Stimulated activated CD4-positive, alpha-beta T cell treated with anti-CD3 and anti-CD28 coated beads, Interleukin-2, amount 100 ng/mL, for 4 hours (primary cell): ENCODE data around the gene HEATR9.

Experiments
- DNase-seq: peaks from one replicate; pipeline ENCODE4 v3.0.0-alpha.2; 2020; ENCODE audit warnings: low read depth

HEATR9 gene

DNA sequence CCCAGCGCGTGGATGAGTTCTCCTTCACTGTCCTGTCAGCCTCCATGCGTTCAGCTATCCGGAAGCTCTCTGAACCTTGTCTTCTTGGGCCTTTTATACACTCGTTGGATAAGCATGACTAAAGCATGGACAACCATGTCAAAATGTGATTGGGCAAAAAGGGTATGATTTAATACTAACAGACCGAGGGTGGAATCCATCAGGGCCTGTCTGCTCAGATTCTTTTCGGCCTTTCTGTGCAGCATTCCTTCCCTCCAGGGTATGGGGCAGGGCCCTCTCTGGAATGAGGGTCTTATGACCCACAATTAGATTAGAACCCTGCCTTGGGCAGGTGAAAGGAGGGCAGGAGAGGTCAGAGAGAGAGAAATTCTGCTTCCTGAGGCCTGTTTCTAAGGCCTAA is 25.5 kb upstream of the HEATR9 start:
- DNase-seq: no peak

GRCh38 chr17:35893751-35894150 is 25.1 kb upstream of the HEATR9 start:
- DNase-seq: no peak

GRCh38 chr17:35892091-35893035 is 23.7 kb upstream of the HEATR9 start:
- peak; percentile 14 for DNase-seq

GRCh38 chr17:35891269-35891668 is 22.6 kb upstream of the HEATR9 start:
- no peak for DNase-seq

DNA sequence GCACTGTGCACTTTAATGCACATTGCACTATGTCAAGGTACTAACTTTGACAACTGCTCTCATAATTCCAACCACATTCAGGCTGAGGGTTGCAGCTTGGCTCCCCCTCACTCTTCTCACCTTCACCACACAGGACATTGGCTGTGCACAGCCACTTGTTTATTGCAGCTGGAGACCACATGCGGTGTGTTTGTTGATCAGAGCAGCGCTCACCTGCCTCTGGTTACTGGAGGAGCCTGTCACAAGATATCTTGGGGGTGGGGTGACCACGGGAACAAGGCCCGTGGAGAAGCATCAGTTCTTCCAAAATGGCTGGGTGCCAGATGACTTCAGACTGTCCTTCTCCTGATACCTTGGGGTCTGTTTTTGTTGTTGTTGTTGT is 22.1 kb upstream of the HEATR9 start:
- DNase-seq: no peak

DNA sequence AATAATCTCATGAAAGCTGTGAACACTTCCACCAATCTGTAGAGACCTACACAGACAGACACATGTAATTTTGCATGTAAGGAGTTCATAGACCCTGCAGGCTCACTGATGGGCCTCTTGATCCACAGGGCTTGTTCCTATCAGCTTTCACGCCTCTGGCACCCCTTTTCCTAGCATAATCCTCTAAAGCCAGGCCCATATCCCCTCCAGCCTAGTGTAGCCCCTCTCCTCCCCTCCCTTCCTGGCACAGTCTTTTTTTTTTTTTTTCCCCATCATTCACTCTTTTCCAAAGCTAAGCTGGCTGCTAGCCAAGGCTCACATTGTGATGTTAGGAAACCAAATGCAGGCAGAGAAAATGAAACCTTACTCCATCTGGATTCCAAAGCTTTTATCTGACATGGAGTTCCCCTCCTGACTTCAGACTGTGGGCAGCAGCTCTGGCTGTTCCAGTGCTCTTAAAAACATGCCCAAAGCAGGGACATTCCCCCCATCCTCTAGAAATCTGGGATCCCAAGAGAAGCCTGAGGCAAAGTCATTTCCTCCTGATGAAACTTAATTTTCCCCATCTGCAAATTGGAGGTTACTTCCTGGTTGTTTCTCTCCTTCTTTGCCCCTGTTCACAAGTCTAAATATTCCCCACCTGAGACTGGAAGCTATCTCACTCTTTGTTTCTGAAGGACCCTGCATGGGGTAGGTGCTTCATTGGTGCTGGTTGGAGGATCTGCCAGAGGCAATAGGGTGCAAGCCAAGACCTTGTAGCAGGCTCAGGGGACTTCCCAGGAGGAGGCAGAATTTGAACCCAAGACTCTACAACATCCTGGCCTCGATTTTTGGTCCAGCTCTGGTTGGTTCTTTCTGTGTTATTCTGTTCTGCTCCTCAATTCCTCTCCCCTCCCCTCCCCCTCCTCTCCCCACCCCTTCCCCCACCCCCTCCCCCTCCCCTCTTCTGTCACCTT is 21.4 kb upstream of the HEATR9 start:
- no peak for DNase-seq

- no peak for DNase-seq
Measured at GRCh38 chr17:35889241-35889640, 20.6 kb upstream of the HEATR9 start.

DNA sequence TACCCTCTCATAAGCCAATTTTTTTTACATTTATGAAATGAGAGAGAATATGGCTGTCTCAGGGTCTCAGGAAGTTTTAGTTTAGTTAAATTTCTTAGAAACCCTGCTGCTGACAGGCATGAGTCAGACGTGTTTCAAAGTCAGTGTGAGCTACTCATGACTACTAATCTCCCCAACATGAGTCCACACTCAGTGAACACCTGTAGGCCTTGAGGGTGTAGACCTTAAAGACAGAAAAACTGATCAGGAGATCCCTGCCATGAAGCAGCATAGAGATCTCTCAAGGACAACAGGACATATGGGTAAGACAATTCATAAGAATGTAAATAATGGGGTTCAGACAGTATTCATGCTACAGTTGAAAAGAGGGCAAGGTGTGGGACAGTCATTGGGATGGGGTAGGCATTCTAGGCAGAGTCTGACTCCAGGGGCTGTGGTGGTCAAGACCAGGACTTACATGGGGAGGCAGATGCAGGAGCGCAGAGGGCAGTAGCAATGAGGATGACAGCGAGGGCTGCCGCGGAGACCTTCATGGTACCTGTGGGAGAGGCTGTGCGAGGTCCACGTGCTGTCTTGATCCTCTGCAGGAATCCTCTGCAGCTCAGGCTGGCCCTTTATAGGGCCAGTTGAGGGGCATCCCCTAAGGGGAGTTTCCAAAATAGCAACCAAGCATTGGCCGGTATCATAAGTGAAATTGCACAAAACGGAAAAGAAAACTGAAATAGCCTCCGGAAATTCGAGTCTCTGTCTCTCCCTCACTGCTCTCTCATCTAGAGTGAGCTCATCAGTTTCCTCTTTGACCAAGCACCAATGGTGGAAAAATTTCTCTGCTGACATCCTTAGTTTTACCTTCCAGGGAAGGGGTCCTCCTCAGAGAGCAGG is 11.3 kb upstream of the HEATR9 start, which contains the start of gene CCL5:
Gene CCL5 (minus strand): TSS at position 588 of the 882 bp plus-strand sequence.
- no peak for DNase-seq

DNA sequence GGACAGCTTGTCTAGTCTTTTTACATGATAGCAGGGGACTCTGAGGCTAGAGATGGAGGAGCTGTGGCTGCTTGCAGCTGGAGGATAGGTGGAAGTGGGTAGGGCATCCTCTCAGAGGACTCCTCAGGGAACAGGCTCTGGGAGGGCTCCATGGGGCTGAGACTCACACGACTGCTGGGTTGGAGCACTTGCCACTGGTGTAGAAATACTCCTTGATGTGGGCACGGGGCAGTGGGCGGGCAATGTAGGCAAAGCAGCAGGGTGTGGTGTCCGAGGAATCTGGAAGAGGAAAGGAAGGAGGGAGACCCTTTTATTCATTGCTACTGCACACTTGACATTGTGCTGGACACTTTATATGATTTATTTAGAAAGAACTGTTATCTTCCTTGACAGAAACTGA is 9.7 kb upstream of the HEATR9 start:
- DNase-seq: no peak

DNA sequence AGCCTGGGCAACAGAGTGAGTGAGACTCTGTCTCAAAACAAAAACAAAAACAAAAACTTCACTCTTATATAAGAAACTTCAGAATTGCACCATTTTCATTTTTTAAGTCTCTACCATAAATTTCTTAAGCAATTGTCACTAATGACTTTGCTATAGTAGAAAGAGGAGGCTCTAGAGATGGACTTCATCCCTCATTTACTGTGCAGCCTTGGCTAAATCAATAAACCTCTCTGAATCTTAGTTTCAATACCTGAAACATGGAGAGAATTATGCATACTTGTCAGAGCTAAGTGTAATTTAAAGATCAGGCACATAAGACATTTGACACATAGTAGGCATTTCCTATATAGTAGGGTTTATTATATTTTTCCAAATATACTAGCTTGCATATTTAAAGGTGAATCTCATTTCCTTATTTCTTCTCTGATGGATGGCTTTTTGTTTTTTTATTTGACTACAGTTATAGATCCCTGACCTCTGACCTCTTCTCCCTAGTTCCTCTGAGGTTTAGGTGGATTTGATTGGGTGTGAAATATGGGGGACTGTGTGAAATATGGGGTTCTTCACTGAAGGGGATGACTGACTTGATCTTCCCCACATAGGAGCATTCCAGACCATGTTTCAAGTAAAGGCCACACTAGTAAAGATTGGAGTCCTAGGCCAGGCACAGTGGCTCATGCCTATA is 8.8 kb upstream of the HEATR9 start:
- DNase-seq: no peak

DNA sequence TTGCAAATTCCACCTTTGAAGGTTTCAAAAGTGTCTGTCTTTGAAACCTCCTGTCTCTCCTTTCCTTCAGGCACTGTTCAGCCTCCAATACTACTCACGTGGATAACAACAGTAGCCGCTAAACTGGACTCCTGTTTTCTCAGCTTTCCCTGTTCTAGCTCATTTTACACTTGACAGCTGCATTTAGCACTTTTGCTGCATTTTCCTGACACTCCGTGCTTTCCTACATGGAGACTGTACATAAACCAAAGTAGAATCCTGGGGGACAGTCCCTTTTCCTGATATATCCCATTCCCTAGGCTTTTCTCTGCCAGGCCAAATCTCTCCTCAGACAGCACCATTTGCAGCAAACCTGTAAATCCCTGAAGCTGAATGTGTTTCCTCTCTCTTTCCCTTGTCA is 7.8 kb upstream of the HEATR9 start:
- DNase-seq: no peak

DNA sequence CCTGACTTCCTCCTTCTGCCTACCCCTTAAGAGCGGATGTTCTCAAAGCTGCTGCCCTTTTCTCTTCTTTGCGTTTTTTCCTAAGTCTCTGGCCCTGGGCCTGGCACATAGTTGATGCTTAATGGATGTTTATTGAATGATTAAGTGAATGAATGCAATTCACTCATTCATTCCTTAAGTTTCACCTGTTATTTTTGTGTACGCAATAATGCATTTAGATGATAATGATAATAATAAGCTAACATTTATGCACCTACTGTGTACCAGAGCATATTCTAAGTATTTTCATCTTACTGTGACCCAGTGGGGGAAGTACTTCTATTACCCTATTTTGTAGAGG is 7.1 kb upstream of the HEATR9 start:
- DNase-seq: no peak

DNA sequence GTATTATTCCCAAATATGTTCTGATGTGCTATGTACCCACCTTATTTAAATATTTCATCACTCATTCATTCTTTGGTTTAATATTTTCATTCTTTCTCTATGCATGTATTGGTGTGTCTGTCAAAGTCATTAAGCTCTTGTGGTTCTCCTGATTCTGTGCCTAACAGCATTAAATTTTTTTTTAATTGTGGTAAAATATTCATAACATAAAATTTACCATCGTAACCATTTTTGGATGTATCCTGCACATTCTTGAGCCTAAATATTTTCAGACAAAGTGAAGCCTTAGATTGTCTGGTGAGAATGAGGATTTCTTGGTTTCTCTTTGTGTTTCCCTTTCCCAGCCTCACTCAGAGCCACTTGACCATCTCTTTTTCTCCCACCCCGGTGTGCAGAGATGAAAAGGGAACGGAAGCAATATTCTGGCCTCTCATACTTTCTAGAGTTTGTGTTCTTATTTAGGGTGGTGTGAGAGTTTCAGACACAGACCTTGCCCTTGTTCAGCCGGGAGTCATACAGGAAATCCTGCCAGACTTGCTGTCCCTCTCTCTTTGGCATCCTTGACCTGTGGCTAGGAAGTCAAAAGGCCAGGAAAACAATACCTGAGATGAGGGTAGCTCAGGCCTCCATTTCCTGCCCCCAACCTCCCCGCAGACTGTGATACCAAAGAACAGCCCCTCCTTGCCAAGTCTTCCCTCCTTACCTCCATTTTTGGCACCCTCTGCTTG is 6.5 kb upstream of the HEATR9 start:
- DNase-seq: no peak

- no peak for DNase-seq
Measured at GRCh38 chr17:35872196-35872980, 3.7 kb upstream of the HEATR9 start.

DNA sequence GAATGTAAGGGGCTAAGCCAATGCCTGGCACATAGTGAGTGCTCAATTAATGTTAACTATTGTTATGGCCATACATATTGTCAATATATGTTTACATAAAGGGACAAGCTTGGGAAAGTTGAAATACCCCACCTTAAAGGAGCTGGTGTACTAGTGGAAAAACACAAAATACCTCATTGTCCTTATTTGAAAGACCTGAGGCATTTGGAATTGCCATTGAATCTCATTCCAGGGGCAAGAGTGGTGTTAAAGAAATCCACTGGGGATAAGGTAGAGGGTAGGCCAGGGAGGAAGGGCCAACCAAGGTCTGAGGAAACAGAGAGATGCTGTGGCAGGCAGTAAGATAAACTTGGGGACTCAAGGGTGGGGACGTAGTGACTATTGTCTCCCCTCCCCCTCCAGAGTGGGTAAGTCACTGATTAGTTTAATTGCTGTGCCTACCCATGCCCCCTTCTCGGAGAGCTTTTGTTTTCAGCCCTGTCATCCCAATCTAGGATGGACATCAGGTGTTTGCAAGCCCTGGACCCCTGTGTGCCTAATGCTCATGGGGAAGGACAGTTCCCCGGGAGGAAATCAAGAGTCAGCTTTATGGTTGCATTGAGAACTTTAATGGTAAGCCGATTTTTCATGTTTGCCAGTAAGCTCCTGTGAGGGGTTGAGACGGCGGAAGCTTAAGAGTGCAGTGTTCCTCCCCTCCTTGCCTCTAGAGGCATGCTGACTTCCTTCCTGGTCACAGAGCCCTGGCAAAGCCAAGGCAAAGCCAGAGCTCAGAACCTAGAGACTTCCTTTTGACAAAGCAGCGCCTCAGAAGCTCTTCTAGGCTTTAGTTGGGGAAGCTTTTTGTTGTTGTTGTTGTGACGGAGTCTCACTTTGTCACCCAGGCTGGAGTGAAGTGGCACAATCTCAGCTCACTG is 2.5 kb upstream of the HEATR9 start:
- DNase-seq: no peak

GRCh38 chr17:35867574-35867973 is 1.1 kb downstream of the HEATR9 start:
- no peak for DNase-seq

DNA sequence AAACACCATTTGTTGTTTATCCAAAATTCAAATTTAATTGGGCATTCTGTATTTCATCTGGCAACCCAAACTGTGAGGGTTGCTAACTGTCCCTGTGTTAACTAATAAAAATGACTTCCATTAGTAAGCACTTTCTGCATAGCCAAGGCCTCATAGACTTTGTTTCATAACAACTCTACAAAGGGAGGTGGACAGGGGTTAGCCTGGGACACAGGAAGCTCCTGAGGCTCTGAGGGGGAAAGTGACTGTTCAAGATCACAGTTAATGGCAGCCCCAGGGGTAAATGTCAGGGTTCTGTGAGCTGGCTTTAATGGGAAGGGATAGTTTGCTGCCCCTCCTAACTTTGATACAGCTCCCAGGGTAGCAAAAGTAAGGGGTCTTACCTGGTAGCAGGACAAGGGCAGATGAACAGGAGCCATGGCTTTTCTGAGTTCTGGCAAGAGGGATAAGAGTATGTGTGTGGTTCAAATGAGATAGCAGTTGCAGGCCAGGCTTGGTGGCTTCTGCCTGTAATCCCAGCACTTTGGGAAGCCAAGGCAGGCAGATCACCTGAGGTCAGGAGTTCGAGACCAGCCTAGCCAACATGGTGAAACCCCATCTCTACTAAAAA is 2.2 kb downstream of the HEATR9 start:
- no peak for DNase-seq
